Right renal cortex interstitium (tissue), 3 donors: ENCODE results near the gene GZMB. TPM values are rescaled to one million over a fixed set of nuclear protein-coding genes. Genes with fewer than 3 reads are reported as not detected.
"Not testable (repeated sequence)": the region's sequence is repeated elsewhere in the genome, so short reads cannot be mapped to it uniquely, and the experiment has no call there.

Source experiments
- DNase-seq, 3 donors: peaks; one replicate each; pipeline ENCODE4 v3.0.0-alpha.2; 2013; ENCODE audit warnings: low read depth in 3 of 3, low spot score in 2 of 3
- polyA plus RNA-seq, 3 donors: library from polyadenylated mRNA; unstranded; fragments of 120-200 nt; gene quantifications; one replicate each; pipeline ENCODE4 v1.2.1, GENCODE V29; 2013; ENCODE audit not compliant: insufficient read length in 3 of 3

GZMB gene, protein sequence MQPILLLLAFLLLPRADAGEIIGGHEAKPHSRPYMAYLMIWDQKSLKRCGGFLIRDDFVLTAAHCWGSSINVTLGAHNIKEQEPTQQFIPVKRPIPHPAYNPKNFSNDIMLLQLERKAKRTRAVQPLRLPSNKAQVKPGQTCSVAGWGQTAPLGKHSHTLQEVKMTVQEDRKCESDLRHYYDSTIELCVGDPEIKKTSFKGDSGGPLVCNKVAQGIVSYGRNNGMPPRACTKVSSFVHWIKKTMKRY
- polyA plus RNA-seq: under 1 TPM; 0.36 to 0.79 (median 0.42) TPM

DNA sequence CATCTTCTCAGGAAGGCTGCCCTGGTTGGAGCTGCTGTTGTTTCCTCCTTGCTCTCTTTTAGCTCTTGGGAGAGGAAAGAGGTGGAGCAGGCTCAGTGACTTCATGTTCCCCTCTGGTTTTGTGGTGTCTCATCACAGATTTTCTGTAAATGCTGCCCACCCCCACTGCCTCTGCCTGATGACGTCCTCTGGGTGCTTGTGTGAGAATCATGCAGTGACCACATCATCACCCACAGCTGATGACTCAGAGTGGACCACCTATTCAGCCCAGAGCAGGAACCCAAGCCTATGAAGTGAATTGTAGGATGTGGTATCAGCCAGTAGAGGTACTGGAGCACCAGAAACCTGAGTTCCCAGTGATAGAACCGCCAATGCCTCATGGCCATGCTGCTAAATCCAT lies at the start of gene GZMB:
TSS of gene GZMB (minus strand) at position 33 of the 400 bp plus-strand sequence. CDS start at position 3, 30 bp downstream.
- no peak for DNase-seq

DNA sequence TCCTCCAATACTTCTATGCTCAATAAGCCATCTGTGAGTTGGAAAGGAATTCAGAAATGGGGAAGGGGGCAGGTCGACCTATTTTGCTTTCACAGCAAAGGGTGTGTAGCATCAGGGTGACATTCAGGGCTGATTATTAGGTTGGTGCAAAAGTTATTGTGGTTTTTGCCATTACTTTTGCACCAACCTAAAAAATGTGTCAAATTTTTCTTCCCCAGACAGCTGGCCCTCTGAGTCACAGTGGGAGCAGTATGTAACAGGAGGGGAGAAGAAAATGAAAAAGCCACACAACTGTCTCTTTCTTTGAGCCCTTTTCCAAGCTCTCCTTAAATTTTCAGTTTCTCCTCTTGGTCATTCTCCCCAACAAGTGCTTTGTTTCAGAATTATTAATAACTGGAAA lies 47.1 kb upstream of the GZMB start:
- DNase-seq: no peak

DNA sequence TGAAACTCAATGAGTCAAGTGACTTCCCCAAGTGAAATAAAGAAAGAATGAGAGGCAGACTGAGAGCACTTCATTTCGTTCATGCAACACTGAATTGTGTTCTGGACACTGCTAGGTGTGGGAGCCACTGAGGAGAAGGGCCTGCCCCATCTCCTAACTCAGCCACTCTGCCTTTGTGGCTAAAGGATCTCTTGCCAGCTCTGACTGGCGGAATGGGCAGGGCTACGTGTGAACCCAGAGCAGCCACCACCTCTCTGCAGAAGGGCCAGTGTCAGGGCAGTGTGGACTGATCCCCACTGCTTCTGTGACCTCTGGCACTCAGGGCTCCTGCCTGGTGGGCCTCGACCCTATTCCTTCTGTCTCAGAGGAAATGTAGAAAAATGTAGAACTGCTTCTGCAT lies 46.5 kb upstream of the GZMB start:
- no peak for DNase-seq

DNA sequence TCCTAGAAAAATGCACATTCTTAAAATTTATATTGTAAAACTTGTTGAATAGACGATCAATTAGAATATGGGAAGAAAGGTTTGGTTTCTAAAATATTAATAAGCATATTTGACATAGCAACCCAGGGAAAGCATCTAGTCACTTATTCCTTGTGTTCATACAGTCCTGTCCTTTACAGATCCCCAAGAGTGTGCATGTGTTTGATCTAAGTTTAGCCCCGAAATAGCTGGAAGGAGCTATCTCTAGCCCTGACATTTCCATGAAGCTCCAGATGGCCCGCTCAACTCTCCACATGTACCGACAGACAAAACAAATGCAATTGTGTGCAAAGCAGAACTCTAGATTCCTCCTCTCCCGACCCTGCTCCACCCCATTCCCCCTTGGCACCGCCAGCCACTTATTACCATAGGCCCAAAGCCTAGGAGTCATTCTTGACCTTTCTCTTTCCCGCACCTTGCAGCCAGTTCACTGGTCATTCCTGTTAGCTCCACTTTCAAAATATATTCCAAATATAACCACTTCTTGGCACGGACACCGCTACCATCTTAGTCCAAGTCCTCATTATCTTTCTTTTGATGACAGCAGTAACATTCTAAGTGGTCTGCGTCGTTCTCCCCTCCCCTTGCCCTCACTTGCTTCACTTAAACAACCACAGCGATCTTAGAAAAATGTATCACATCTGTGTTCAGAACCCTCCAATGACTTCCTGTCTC lies 45.4 kb upstream of the GZMB start:
- DNase-seq: no peak

DNA sequence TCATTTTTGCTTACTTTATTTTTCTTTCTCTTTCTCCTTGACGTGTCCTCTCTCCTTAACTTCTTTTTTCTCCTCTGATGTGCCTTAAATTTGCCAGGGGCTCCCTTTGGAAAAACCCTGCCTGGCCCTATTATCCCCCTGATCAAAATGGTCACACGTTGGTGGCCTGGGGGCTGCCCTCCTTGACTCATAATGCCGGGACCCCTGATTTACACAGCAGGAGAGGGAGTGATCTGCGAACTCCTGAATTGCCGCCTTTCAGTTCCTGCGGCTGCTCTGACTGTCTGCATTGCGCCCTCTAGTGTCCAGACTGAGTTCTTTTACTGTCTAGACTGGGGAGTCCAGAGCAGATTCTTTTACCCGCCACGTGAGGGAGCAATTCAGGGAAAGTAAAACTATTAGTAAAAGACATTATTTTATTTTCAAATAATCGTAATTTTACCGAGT lies 44.8 kb upstream of the GZMB start:
- DNase-seq: peak; percentile 66 to 74 (median 70)

DNA sequence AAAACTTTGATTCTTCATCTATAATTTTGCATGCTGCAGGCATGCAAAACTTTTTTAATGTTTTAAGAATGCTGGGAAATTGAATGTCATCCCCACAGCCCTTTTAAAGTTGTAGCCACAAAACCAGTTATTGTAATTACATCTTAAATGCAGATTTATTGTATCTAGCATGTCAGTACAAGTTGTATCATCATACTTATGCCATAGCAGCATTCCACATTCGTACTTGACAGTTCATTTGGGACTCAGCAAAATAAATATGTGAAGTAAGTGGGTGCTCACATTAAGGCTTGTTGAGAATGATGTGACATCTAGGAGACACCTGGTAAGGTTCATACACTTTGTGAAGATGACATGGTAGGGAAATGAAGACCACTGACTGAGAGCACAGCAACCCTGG lies 44.0 kb upstream of the GZMB start:
- DNase-seq: no peak

DNA sequence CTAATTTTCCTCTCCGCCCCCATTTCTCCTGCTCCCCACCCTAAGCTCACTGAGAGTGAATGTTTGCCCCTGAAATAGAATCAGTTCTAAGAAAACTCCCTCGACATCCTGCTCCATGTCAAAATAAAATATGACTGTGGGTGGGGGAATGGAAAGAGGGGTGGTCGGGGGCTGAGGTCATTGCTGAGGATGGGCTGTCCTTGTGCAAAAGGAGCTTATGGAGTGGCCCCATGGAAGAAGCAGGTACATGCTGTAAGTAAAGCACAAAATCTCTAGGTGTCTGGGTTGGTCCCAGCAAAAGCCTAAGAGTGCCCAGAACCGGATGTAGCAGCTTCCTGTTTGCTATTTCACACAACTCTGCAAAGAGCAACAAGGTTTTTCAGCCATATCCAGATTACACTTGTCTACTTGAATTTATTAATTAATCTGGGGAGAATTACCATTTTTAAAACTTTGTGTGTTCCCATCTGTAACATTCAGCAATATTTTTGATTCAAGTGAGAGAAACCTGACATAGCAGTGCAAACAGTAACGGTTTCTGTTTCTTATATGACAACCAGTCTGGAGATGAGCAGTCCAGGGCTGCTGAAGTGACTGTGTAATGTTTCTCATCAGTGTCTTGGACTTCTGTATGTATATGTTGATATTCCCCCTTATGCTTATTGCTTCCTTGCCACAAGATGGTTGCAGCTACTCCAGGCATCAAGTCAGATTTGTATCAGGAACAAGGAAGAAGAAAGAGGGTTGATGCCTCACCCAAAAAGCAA lies 40.4 kb upstream of the GZMB start:
- DNase-seq: no peak

DNA sequence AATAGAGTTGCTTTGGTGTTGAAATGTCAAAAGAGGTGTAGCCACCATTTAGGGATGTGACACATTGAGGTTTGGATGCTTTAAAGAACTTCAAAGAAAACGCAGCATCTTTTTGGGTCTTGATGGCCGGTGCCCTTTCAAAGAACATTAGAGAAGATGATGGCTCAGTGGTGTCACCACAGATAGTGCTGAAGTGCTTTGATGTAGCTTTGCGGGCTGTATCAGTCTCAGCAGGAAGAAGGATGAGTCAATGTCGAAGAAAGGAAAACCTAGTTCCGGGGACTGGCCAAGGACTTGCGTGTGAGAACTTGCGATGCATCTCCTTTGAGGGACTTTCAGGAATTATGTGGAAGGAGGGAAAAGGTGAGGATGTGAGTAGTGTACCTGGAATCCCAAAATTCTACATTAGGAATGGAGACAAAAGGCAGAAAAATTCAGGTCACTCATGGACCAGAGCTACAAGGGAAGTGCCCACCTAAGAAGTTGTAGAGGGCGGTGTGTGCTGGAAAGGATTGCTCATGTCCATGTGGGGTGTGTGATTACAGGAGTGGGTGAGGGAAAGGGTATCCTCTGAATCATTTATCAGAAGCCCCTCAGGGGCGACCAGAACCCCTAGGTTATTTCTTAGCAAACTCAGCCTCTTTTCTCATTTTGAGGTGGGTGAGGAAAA lies 39.7 kb upstream of the GZMB start:
- no peak for DNase-seq

DNA sequence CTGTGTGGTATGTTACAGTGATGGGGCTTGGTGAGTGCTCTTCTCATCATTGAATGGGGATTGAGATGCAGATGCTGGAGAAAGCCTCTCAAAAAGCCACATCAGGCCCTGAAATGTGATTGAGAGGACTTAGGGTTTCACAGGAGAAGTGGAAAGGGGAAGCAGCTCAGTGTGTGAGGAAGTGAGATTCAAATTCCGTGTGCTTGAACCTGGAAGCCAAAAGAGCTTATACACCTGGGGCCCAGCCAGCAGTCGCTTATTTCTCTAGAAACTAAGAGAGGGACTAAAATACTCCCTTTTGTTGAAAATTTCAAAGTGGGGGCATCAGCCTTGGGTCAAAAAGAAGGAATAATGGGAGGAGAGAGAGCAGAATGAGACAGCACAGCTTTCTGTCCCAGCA lies 39.1 kb upstream of the GZMB start:
- DNase-seq: no peak

DNA sequence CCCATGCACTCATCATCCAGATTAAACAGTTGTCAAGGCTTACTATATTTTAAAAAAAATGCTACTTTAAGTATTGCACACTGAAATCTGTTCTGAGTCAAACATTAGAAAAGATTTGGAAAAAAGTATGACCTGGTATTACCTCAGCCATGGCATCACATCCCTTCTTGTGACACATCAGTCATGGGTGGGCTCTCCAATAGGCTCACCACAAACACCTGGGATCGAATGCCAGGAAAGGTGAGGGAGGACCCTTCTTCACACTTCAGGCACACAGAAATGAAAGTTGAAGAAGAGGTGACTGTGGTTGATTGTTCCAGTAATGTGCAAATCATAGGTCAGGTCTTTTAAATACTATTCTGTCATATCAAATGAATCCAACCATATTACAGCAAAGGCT lies 36.6 kb upstream of the GZMB start:
- DNase-seq: no peak

DNA sequence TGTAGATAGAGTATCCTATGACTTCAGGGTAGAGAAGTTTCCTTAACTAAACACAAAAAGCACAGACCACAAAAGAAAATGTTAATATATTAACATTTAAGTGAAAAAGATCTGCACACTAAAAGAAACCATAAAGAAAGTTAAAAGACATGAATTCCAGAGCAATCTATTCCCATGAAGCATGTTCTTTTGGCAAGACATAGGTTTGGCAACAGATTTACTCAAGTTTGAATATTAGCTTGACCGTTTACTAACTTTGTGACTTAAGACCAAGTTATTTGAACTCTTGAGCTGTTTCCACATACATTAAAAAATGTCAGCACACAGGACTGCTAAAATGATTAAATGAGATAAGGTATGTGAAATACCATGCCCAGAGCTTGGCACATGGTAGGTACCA lies 35.7 kb upstream of the GZMB start:
- DNase-seq: no peak

DNA sequence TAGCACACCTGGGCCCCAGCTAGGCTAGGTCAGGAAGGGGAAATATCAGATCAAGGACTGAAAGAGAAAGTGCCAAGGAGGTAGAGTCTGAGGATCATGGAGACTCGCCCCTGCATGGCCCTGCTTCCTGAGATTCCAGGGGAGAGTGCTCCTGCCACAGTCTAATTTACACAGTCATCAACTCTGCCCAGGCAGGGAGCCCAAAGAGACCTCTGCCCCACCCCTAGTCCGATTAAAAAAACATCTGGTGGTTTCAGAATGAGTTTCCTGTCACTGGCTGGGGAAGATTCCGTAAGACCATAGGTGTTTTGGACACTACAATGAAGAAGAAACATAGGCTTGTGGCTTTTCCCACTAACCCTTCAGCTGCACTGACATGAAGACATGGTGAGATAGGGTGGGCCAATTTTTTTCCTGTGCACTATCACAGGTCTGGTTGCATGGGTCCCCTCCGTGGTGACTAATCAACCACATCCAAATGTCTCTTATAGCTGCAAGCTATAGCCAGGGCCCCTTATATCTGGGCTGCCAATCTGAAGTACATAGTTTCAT lies 31.5 kb upstream of the GZMB start:
- DNase-seq: no peak

DNA sequence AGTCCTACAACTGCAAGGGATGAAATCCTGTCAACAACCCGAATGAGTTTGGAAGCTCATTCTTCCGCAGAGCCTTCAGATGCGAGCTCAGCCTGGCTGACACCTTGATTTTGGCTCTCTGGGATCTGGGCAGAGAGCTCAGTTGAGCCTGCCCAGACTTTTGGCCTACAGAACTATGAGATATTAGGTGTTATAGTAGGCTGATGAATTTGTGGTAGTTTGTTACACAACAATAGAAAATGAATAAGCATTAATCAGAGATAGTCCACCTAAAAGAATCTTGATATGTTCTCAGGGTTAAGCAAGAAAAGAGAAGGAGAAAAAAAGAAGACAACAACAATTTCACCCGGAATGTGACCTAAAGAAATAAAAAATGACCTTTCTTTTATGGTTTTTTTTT lies 30.4 kb upstream of the GZMB start:
- DNase-seq: no peak

DNA sequence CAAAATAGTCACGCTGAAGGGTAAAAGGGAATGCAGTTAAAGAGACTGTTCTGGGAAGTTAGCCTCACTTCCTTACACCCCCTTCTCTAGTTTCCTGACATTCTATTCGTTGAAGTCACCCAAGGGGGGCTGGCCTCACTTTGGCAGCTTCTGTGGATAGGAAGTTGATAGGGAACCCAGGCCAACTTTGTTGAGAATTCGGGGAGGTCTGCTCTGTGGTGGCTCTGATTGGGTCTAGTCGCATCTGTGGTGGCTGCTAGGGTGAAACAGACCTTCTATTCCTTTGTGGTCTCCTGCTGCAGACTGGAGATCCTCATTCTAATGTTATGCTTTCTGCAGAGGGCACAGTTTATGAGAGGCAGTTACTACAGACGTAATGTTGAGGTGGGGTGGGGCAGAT lies 28.8 kb upstream of the GZMB start:
- DNase-seq: no peak

DNA sequence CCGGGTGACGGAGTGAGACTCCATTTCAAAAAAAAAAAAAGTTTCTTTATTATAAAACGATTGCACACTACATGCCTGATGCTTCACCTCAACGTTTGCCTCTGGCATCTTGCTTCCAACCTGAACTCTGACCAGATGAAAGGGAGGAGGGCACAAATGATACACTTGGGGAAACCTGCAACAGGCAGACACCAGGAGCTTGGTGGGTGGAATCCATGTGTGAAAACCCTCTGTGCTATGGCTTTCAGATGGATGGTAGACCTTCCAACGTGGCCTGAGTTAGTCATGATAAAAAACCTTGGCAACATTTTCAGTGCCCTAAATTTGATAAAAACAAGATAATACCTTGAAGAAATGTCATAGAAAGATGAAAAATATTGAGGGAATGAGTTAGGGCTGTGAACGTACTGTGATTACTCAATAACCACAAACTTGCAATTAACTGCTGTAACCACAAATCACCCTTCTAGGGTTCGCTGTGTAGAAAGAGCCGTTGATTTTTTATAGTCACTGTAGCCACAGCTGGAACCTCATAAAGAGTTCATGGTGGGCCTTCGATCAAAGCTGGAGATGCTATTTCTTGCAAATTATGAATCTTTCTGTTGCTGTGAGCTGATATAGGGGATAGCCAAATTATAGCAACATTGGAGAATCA lies 26.1 kb upstream of the GZMB start:
- no peak for DNase-seq

DNA sequence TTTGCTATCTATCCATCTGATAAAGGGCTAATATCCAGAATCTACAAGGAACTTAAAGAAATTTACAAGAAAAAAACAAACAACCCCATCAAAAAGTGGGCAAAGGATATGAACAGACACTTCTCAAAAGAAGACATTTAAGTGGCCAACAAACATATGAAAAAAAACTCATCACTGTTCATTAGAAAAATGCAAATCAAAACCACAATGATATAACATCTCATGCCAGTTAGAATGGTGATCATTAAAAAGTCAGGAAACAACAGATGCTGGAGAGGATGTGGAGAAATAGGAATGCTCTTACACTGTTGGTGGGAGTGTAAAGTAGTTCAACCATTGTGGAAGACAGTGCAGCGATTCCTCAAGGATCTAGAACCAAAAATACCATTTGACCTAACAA lies 14.4 kb upstream of the GZMB start:
- DNase-seq: not testable (repeated sequence)

DNA sequence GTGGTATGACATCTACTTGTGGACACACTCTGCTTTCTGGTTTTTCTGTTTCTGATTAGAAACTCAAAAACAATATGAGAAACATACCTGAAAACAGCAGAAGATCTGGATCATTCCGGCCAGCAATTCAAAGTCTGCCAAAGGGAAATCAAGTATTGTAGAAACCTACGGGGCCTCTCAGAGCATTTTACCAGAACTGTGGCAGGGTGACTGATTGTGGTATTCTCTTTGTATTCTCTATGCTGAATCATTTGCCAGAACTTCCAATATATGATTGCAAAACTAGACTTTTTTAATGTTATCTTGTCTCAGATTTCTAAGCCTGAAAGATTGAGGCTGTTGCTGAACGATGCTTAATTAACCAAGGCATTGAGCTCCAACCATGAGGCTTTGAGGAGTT lies 5.9 kb upstream of the GZMB start:
- no peak for DNase-seq

DNA sequence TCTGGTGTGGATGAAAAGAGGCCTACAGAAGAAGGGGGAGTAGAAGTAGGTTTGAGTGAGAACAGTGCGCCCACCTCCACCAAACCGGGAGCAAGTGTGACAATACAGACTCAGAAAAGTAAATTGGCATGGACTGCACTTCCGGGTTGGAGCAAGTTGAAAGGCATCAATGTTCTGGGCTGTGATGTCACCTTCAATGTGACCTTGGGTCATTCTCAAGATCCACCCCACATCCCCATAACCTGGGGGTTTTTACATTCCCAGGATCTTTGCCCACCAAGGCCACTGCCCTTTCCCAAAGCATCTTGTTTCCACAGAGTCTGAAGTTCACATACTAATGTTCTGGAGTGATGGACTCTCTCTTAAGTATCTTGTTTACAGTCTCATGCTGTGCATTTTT lies 5.3 kb upstream of the GZMB start:
- DNase-seq: no peak

DNA sequence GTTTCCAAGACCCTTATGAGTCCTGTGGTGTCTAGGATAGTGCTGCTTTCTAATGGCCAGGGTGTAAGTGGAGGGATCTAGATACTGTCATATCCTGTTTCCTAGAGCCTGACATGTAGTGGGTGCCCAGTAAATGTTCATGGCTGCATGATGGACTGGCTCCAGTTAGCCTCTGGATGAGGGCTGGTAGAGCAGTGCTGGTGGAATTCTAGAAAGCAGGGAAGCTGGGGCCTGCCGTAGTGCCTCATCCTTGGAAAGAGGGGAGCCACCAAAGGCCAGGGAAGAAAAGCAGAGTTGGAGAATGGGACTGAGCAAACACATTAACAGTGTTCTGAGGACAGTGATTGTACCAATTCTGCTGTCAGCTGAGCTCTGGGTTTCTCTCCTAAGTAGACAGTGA lies 637 bp downstream of the GZMB start:
- DNase-seq: no peak

DNA sequence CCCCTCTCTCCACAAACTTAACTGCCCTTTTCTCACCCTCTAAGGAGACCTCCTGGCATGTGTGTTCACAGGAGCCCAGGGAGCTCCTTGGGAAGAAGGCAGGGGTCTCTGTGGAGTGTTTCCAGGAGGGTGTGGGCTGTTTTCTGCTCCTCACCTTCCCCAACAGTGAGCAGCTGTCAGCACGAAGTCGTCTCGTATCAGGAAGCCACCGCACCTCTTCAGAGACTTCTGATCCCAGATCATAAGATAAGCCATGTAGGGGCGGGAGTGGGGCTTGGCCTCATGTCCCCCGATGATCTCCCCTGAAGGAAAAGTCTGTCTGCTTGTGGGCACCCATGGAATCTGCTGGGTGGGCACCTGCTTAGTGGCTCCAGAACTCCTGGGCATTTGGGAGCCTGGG lies 1.2 kb downstream of the GZMB start:
- DNase-seq: no peak
